Left ventricle myocardium superior (tissue), 1 donor: ENCODE data around the gene GTF3C1. TPM values are rescaled to one million over a fixed set of nuclear protein-coding genes. Genes with fewer than 3 reads are reported as not detected.
"Not testable (repeated sequence)": the region's sequence is repeated elsewhere in the genome, so short reads cannot be mapped to it uniquely, and the experiment has no call there.

Source experiments
- ATAC-seq: fragments of 200-7000 bp; cut with Tn5 transposase; one replicate; pipeline ENCODE4 v1.9.1; 2020; ENCODE audit warnings: mild to moderate bottlenecking, moderate library complexity
- DNase-seq: peaks from one replicate; pipeline ENCODE4 v3.0.0-alpha.2; 2020
- intact Hi-C: fragments of 100-400 bp; cut with micrococcal nuclease; formaldehyde crosslinking; loops from one replicate; pipeline ENCODE4 v1.11.0; 2022
- total RNA-seq: library from RNA; stranded (reverse); fragmentation: NEBNext Ultra II Directional; extraction: Animal tissue kit (Norgen Biotek cat#: 25700); gene quantifications from one replicate; pipeline ENCODE4 v1.2.1, GENCODE V29; 2021
- donor health status: DM: no; HTN: yes; CAD: no; lungs with severe emphysema.

The GTF3C1 gene
- total RNA-seq, 1 donor from 2014 or later = 56.4 TPM

- intact Hi-C loops = no loop called here
- no peak for ATAC-seq
- DNase-seq = no peak
Measured at GRCh38 chr16:27436921-27437650, 112.6 kb downstream of the GTF3C1 start.

GRCh38 chr16:27436065-27436464 is 113.6 kb downstream of the GTF3C1 start:
- DNase-seq = no peak
- intact Hi-C loops = no loop called here
- ATAC-seq = no peak

GRCh38 chr16:27435146-27435545 is 114.6 kb downstream of the GTF3C1 start:
- DNase-seq, ATAC-seq: not testable (repeated sequence)

GRCh38 chr16:27434141-27435051 is 115.3 kb downstream of the GTF3C1 start:
- DNase-seq = no peak
- intact Hi-C loops = no loop called here
- no peak for ATAC-seq

More at GRCh38 chr16:27435146-27435545, 114.6 kb downstream of the GTF3C1 start:
- intact Hi-C loops = not testable (repeated sequence)

GRCh38 chr16:27433636-27434035 is 116.1 kb downstream of the GTF3C1 start:
- intact Hi-C loops = no loop called here
- DNase-seq = no peak
- no peak for ATAC-seq

- intact Hi-C loops, ATAC-seq, DNase-seq: not testable (repeated sequence)
Measured at GRCh38 chr16:27433191-27433590, 116.5 kb downstream of the GTF3C1 start.

- intact Hi-C loops = no loop called here
- no peak for DNase-seq
- ATAC-seq = no peak
Measured at GRCh38 chr16:27432558-27432957, 117.2 kb downstream of the GTF3C1 start.

GRCh38 chr16:27431773-27432532 is 117.8 kb downstream of the GTF3C1 start:
- ATAC-seq (no peak), DNase-seq (no peak)
- intact Hi-C loops = no loop called here

GRCh38 chr16:27430923-27431484 is 118.7 kb downstream of the GTF3C1 start:
- no peak for DNase-seq
- no peak for ATAC-seq
- intact Hi-C loops = no loop called here

- intact Hi-C loops = no loop called here
- DNase-seq (no peak), ATAC-seq (no peak)
Measured at GRCh38 chr16:27430512-27430911, 119.2 kb downstream of the GTF3C1 start.

- ATAC-seq (no peak), DNase-seq (no peak)
- intact Hi-C loops = no loop called here
Measured at GRCh38 chr16:27429981-27430441, 119.7 kb downstream of the GTF3C1 start.

GRCh38 chr16:27429330-27429871 is 120.3 kb downstream of the GTF3C1 start:
- DNase-seq (no peak), ATAC-seq (no peak)
- intact Hi-C loops = no loop called here

GRCh38 chr16:27428026-27428785 is 121.5 kb downstream of the GTF3C1 start:
- no peak for DNase-seq
- intact Hi-C loops = no loop called here
- ATAC-seq = no peak

GRCh38 chr16:27427538-27427937 is 122.2 kb downstream of the GTF3C1 start:
- no peak for ATAC-seq
- intact Hi-C loops = no loop called here
- no peak for DNase-seq

GRCh38 chr16:27426423-27427408 is 123.0 kb downstream of the GTF3C1 start:
- DNase-seq (no peak), ATAC-seq (peak; percentile 34)
- intact Hi-C loops = no loop called here

GRCh38 chr16:27425961-27426360 is 123.8 kb downstream of the GTF3C1 start:
- ATAC-seq (no peak), DNase-seq (no peak)
- intact Hi-C loops = no loop called here
